Endothelial cell (in vitro differentiated cells): ENCODE measurements around the gene SNPH. TPM values are rescaled to one million over a fixed set of nuclear protein-coding genes. Genes with fewer than 3 reads are reported as not detected.
"Not testable (repeated sequence)": the region's sequence is repeated elsewhere in the genome, so short reads cannot be mapped to it uniquely, and the experiment has no call there.

ENCODE experiments used
- DNase-seq: peaks from one replicate; pipeline ENCODE4 v3.0.0; 2021; ENCODE audit warnings: low spot score
- H3K27ac Mint-ChIP-seq: one replicate; pipeline ENCODE4 v1.8.0; 2021; ENCODE audit warnings: mixed read lengths, inconsistent platforms; ENCODE audit not compliant: unreplicated experiment
- H3K27me3 Mint-ChIP-seq: one replicate; pipeline ENCODE4 v1.8.0; 2021; ENCODE audit warnings: mild to moderate bottlenecking, moderate library complexity, mixed read lengths, inconsistent platforms; ENCODE audit not compliant: unreplicated experiment
- H3K36me3 Mint-ChIP-seq: one replicate; pipeline ENCODE4 v1.8.0; 2021; ENCODE audit warnings: mild to moderate bottlenecking, low read depth, mixed read lengths, inconsistent platforms; ENCODE audit not compliant: unreplicated experiment
- H3K4me1 Mint-ChIP-seq: one replicate; pipeline ENCODE4 v1.8.0; 2021; ENCODE audit warnings: mild to moderate bottlenecking, mixed read lengths, inconsistent platforms; ENCODE audit not compliant: unreplicated experiment
- H3K4me3 Mint-ChIP-seq: one replicate; pipeline ENCODE4 v1.8.0; 2021; ENCODE audit warnings: mild to moderate bottlenecking, mixed read lengths, inconsistent platforms; ENCODE audit not compliant: unreplicated experiment
- H3K9me3 Mint-ChIP-seq: one replicate; pipeline ENCODE4 v1.8.0; 2021; ENCODE audit warnings: mixed read lengths, inconsistent platforms; ENCODE audit not compliant: unreplicated experiment
- CTCF ChIP-seq: fragments of 200-600 bp; sonication (generic); IDR thresholded peaks from one replicate; pipeline ENCODE4 v1.5.0; 2021; ENCODE audit warnings: antibody characterized with exemption; ENCODE audit not compliant: unreplicated experiment
- total RNA-seq: library from RNA; stranded (reverse); fragmentation: NEBNext Ultra II Directional; extraction: Animal tissue kit (Norgen Biotek cat#: 25700); gene quantifications from one replicate; pipeline ENCODE4 v1.2.1, GENCODE V29; 2021; ENCODE audit not compliant: unreplicated experiment

The SNPH gene
- total RNA-seq, 1 donor from 2014 or later = 8.4 TPM

- TF ChIP-seq CTCF = no peak
- H3K36me3 Mint-ChIP-seq = no peaks in the 10 kb centered on the region
- H3K4me3 Mint-ChIP-seq = no peak overlapping the region
- H3K4me1 Mint-ChIP-seq = peaks cover 30% of the 10 kb centered on the region
- H3K27ac Mint-ChIP-seq = peak overlapping the region; percentile 78
- DNase-seq = peak; percentile 9
- H3K9me3 Mint-ChIP-seq = no peaks in the 10 kb centered on the region
- H3K27me3 Mint-ChIP-seq = peaks cover 3% of the 10 kb centered on the region
Observed at GRCh38 chr20:1241456-1241855, 24.6 kb upstream of the SNPH start.

GRCh38 chr20:1242099-1242498 lies 24.0 kb upstream of the SNPH start:
- H3K9me3 Mint-ChIP-seq = no peaks in the 10 kb centered on the region
- H3K27ac Mint-ChIP-seq = peak overlapping the region; percentile 78
- TF ChIP-seq CTCF = no peak
- no peak for DNase-seq
- peaks cover 30% of the 10 kb centered on the region for H3K4me1 Mint-ChIP-seq
- peaks cover 3% of the 10 kb centered on the region for H3K27me3 Mint-ChIP-seq
- no peaks in the 10 kb centered on the region for H3K36me3 Mint-ChIP-seq
- no peak overlapping the region for H3K4me3 Mint-ChIP-seq

- Mint-ChIP-seq H3K4me1 (peaks cover 30% of the 10 kb centered on the region), H3K4me3 (no peak overlapping the region), H3K9me3 (no peaks in the 10 kb centered on the region), H3K27me3 (peaks cover 3% of the 10 kb centered on the region), H3K36me3 (no peaks in the 10 kb centered on the region), H3K27ac (no peak overlapping the region)
- TF ChIP-seq CTCF = no peak
- no peak for DNase-seq
Observed at GRCh38 chr20:1242530-1242929, 23.6 kb upstream of the SNPH start.

- Mint-ChIP-seq H3K4me3 (no peak overlapping the region), H3K9me3 (no peaks in the 10 kb centered on the region), H3K27ac (peak overlapping the region; percentile 82), H3K4me1 (peaks cover 27% of the 10 kb centered on the region), H3K27me3 (no peaks in the 10 kb centered on the region), H3K36me3 (no peaks in the 10 kb centered on the region)
- DNase-seq = no peak
- TF ChIP-seq CTCF = no peak
Observed at GRCh38 chr20:1245578-1245977, 20.5 kb upstream of the SNPH start.

- H3K36me3 Mint-ChIP-seq = peaks cover 2% of the 10 kb centered on the region
- no peak for TF ChIP-seq CTCF
- no peak overlapping the region for H3K27ac Mint-ChIP-seq
Observed at GRCh38 chr20:1247689-1248088, 18.4 kb upstream of the SNPH start.

GRCh38 chr20:1250282-1250681 lies 15.8 kb upstream of the SNPH start:
- H3K27me3 Mint-ChIP-seq, H3K27ac Mint-ChIP-seq, H3K9me3 Mint-ChIP-seq, H3K4me3 Mint-ChIP-seq, H3K36me3 Mint-ChIP-seq, DNase-seq, H3K4me1 Mint-ChIP-seq: not testable (repeated sequence)

More at GRCh38 chr20:1247689-1248088, 18.4 kb upstream of the SNPH start:
- H3K27me3 Mint-ChIP-seq = no peaks in the 10 kb centered on the region
- no peak for DNase-seq
- peaks cover 3% of the 10 kb centered on the region for H3K9me3 Mint-ChIP-seq
- H3K4me1 Mint-ChIP-seq = peaks cover 14% of the 10 kb centered on the region
- H3K4me3 Mint-ChIP-seq = no peak overlapping the region
